Superior temporal gyrus (tissue), 1 donor: Measurements from ENCODE around the gene LCN15.
"Not testable (repeated sequence)": the region's sequence is repeated elsewhere in the genome, so short reads cannot be mapped to it uniquely, and the experiment has no call there.

Source experiments
- DNase-seq: peaks from one replicate; pipeline ENCODE4 v3.0.0-alpha.2; 2016; ENCODE audit errors: extremely low spot score

The LCN15 gene

DNA sequence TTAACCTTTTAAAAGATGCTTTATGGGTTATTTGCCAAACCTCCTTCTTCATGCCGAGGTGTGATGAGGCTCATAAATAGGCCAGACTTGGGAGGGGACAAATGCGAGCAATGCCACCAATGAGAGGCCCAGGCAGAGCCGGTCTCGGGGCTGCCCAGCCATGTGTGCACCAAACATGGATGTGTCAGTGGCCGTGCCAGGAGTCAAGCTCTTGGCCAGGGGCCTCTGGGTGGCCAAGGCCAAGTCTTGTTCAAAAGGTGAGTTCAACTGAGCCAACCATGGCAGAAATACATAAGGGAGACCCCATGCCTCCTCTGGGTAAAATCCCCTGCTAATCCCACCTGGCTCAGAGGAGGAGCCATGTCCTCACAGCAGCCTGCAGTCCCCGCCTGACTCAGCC lies 10.9 kb upstream of the LCN15 start:
- no peak for DNase-seq

DNA sequence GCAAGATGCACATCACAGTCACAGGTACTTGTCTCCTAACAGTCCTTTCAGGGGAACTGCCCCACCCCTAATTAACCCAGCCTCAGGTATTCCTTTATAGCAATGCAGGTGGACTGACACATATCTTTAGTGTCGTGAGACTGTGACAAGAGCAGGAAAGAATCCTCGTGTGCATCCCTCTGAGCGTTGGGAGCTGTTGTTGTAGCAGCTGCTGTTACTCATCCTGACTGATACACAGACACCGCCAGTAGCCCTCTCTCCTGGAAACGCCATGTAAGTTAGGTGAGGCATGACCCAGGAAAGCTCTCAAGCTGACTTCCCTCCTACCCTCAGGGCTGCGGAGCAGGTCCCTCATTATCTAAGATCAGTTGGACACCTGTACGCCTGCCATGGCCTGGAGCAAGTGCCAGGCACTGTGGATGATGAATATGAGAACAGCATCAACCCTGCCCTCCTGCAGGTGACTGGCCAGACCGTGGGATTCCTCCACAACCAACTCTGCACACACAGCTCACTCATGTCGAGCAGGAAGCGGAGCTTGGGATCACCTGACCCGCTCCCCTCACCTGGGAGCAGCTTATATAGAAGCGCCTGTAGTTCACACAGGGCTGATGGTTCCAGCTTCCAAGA lies 10.2 kb upstream of the LCN15 start:
- DNase-seq = no peak

DNA sequence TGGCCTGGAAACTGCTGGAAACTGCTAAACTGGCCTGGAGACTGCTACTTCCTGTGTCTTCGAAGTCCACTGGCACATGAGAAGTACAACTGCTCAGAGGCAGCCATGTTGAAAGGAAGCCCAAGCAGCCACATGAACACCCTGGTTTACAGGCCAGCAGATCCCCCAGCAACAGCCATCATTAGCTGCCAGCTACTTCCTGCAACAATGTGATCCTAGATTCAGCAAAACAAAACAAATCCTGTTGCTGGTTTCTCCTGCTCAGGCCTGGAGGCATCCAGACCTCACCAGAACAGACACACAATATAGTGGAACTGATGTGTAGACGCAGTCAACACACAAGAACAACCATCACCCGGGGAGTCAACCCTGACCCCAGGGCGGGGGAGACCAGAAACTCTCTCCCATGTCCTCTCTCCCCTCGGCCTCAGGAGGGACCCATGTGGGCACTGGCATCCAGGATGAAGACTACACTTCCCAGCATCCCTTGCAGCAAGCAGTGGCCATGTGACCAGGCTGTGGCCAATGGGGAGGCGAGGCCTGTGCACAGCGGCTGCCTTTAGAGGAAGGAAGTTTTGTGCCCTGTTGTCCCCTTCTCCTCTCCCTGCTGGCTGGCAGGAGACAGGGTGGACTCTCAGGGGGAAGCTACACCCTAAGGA lies 9.2 kb upstream of the LCN15 start:
- DNase-seq = no peak

DNA sequence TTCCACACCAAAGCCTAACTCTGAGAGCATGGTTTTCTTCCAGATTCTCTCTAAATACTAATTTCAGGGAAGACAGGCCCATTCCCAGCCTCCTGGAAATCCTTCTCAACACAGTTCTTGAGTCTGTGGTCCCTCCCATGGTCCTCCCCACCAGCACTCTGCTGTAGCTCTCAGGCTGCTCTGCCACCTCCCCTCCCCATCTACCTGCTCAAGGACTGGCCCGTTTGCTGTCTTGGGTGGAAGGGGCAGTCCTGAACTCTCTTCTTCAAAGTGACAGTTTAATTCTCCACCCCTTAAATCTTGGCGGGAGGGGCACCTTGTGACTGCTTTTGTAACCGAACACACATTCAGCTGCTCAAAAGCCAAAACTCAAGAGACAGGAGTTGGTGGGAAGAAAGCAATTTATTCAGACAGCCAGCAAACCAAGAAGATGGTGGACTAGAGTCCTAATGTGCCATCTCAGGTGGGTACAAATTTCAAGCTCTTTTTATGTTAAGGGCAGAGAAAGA lies 7.6 kb upstream of the LCN15 start:
- DNase-seq = no peak

DNA sequence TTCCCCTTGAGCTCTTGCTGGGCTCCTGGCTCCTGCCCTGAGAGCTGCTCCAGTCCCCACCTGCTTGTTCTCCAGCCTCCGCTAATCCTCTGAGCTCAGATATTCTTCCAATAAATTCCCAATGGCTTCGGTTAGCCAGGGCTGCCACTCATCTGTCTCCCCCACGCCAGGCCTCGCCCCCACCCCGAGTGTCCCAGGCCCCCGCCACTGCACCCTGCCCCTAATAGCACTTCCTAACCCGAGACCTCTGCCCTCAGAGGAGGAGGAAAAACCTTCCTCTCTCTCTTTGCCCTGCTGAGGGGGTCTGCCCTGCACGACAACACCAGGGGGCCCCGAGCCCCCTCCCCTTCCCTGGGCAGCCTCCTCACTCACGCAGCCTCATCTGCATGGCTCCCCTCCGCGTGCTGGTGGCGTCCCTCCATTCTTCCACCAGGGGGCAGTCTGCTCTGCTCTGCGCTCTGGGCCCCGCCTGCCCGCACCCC lies 5.4 kb upstream of the LCN15 start:
- no peak for DNase-seq

DNA sequence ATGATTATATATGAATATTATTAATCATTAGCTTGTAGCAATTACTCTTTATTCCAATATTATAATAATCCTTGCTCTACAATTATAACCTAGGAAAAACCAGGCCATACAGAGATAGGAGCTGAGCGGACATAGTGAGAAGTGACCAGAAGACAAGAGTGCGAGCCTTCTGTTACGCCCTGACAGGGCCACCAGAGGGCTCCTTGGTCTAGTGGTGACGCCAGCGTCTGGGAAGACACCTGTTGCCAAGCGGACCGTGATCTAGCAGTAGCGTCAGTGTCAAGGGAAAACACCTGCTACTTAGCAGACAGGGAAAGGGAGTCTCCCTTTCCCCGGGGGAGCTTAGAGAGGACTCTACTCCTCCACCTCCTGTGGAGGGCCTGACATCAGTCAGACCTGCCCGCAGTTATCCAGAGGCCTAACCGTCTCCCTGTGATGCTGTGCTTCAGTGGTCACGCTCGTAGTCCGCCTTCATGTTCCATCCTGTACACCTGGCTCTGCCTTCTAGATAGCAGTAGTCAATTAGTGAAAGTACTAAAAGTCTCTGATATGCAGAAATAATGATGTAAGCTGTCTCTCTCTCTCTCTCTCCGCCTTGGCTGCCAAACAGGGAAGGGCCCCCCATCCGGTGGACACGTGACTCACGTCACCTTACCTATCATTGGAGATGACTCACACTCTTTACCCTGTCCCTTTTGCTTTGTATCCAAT lies 2.2 kb upstream of the LCN15 start:
- peak; percentile 59 for DNase-seq

DNA sequence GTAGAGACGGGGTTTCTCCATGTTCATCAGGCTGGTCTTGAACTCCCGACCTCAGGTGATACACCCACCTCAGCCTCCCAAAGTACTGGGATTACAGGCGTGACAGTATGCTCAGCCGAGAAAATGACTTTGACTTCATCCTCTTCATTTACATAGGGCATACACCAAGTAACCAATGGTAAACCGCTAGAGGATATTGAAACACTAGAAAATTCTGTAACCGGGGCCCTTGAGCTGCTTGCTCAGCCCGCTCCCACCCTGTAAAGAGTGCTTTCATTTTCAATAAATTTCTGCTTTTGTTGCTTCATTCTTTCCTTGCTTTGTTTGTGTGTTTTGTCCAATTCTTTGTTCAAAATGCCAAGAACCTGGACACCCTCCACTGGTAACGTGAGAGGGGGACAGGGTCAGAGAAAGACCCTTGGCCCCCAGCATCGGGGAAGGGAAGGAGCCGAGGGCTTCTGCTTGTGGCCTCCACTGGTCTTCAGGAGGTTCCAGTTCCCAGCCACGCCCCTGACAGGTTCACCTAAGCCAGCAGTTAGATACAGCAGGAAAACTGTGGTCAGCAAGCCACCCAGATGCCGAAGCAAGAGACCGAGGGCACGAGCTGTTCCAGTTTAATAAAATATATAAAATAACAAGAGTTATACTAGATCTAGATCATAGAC lies 1.6 kb upstream of the LCN15 start:
- not testable (repeated sequence) for DNase-seq

DNA sequence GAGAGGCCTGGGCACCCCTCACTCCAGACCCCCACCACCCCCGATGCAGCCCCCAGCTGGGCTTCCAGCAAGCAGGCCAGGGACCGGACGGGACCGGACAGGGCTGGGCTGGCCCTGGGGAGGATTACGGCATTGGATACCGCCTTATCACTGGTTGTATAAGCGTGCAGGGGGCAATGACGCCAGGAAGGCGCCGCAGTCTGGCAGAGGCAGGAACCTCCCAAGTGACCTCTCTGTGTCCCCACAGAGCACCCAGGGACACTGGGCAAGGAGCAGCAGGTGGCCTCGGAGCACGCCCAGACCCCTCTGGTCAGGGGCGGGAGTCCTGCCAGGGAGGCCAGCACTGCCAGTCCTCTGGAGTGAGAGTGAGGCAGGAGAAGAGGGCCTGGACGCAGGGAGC lies 723 bp upstream of the LCN15 start:
- DNase-seq = no peak

DNA sequence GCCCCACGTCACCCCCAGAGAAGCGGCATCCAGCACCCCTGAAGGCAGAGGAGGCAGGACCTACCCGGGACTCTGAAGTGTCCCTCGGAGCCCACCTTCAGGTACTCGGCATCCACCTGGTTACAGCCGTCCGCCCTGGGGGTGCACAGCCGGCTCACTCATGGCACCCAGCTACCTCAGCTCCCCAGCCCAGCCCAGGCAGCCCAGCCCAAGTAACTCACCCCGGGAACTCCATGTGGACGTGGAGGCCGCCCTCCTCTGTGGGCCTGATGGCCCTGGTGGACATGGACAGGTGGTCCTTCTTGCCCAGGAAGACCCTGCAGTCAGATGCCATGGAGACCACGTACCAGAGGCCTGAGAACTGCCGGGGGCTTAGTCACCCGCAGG lies 676 bp downstream of the LCN15 start:
- no peak for DNase-seq

DNA sequence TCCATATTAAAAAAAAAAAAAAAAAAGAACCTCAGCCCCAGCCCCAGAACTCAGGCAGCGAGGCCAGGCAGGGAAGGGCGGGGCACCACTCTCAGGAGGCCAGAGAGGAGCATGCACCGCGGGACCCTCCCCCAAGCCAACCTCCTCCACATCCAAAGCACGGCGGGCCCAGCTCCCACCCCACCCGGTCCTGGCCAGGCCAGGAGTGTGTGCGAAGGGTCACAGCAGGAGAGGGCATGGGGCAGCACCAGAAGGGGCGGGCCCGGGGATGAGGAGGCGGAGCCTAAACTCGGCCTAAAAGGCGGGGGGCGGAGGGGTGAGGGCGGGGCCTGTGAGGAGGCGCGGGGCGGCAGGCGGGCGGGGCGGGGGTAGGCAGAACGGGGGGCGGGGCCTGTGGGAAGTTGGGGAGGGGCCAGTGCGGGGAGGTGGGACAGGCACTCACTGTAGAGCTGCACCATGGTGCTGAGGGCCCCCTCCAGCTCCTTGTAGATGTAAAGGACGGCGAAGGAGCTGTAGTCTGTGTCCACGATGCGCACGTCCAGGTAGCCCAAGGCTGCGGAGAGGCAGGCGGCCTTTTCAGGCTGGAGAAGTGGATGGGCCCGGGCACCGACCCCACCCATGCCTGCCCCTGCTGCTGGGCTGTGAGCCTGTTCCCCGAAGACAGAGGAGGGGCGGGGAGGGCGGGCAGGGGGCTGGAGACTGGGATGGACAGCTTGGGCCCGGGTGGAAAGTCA lies 1.2 kb downstream of the LCN15 start:
- no peak for DNase-seq

DNA sequence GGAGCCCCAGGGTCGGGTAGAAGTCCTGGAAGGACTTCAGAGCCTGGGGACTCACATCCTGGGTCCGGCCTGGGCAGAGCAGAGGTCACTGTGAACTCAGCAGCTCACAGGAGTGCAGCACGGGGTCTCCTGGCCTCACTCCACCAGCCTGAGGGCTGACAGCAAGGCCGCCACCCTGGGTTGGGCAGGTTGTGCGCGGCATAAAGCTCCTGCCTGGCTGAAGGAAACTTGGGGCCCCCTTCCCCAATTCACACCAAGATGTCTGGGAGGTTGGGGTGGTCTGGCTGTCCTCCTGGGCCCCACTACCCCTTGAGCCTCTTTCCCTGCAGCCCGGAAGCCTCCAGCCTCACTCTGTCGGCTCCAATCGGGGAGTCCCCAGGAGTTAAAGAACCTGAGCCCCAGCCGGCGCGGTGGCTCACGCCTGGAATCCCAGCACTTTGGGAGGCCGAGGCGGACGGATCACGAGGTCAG lies 2.1 kb downstream of the LCN15 start:
- no peak for DNase-seq

DNA sequence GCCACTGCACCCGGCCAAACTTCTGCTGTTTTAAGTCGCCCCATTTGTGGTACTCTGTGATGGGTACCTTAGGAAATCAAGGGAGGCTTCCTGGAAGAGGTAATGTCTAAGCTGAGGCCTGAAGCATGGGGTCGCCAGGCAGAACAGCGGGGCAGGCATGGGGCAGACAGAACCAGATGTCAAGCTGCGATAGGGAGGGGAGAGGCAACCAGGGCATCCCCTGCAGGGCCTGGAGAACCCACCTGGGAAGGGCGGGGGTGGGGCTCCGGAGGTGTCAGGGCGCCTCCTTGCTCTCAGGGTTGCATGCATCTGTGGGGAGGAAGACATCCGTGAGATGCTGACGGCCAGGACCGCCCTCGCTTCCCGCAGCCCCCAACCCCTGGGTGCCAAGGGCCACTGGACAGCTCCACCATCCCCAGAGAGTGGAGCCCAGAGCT lies 2.8 kb downstream of the LCN15 start:
- no peak for DNase-seq

DNA sequence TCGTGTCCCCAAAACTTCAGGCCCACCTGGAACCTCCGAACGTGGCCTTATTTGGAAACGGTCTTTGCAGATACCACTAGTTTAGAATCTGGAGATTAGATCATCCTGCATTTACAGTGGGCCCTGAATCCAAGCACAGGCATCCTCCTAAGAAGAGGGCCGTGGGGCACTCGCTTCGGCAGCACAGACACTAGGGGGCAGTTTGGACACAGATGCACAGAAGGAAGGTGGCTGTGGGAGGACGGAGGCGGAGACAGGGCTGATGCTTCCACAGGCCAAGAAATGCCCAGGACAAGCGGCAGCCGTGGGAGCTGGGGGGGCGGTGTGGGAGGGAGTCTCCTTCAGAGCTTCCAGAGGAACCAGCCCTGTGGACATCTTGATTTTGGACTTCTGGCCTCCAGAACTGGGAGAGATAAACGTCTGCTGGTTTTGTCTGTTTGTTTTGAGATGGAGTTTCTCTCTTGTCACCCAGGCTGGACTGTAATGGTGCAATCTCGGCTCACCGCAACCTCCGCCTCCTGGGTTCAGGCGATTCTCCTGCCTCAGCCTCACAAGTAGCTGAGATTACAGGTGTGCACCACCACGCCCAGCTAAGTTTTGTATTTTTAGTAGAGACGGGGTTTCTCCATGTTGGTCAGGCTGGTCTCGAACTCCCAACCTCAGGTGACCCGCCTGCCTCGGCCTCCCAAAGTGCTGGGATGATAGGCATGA lies 3.3 kb downstream of the LCN15 start:
- DNase-seq = peak; percentile 73

DNA sequence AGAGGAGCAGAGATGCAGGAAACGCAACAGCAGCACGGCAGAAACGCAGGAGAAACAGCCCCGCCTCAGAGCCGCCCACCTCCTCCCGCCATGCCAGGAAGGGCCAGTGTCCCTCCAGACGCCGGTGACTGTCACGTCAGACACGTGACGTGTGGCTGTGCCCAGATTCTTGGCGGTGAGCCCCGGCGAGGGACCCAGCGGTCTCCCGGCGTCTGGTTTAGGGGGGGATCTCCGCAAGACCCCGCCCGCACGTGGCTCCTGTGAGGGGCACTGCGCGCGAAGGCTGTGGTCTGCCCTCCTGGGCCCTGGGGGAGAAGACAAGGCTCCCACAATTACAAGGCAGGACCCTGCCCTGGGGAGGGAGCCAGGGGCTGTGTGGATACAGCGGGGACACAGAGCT lies 3.9 kb downstream of the LCN15 start:
- DNase-seq = no peak

DNA sequence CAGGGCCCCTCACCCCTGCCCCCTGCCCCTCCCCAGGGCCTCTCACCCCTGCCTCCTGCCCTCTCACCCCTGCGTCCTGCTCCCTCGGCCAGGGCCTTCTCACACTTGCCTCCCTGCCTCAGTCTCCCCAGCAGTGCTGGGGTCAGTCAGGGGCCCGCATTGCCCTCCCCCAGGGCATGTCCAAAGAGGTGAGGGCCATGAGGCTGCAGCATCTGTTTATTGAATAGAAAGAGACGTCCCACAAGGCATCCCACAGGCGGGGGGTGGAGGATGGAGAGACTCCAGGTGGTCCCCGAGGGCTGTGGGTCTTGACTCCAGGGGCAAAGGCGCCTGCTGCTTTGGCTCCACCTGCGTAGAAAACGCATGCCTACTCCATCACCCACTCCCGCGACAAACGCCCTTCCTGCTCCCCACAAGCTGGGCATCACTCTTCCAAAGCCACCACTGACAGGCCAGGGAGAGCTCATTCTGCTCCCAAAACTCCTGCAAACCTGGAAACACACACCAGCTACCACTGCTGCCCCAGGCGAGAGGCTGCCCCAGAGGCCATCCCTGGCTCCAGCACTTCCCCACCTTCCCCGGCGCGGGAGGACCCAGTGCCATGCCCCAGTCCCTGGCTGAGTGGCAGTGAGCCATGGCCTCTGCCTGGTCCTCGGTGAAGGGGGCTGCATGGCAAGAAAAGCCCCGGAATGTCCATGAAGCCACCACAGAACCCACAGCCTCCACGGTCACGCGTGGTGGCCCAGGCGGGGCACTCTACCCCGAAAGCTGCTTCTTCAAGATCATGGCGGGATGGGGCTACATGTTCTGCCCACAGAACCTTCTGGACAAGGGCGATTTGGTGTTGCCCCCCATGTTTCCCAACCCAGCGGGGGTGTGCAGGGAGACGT lies 4.6 kb downstream of the LCN15 start:
- DNase-seq = no peak

DNA sequence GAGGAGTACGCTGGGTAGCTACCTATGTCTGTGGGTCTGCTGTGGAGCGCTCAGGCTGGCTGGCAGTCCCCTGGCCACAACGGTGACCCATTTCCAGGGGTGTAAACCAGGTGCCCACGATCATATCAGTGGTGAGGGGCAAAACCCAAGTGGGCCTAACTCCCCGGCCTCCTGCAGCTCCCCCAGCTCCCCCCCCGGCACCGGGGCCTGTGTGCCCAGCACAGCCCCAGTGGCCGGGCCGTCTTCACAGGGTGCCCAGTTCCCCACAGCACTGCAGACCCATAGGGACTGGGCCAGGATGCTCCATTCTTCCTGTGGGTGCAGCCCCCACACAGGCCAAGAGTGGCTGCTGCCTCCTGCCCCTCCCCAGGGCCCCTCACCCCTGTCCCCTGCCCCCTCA lies 5.3 kb downstream of the LCN15 start:
- DNase-seq = no peak

DNA sequence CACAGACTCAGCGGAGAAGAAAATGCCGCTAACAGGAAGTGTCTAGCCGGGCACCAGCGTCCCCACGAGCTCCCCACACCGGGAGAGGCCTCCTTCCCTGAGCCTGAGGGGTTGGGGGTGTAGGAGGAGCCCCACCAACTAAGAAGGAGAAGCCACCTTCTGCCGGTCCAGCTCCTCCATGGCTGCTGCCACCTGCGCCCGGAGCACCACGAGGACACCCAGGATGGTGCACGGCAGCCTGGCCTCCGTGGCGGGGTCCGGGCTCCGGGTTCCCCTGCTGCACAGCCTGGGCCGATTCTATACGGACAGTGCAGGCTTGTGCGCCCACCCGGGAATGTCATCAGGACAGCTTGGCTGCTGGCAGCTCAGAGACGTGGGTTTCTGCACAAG lies 6.6 kb downstream of the LCN15 start:
- no peak for DNase-seq

DNA sequence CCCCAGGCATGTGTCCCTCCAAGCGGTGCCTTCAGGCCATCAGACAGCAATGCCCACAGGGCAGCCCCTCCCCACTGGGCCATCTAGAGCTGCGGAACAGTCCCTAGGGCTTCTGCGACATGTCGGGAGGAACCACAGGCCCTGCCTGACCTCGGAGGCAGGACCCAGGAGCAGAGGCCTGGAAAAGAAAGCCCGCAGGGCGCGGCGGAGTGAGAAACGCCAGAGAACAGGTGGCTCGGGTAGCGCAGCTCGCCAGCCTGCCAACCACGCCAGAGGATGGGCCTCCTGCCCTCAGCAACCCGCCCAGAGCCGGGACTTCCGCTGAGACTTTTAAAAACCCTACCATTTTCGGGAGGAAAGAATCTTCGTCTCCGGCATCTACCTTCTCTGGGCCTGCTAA lies 7.0 kb downstream of the LCN15 start:
- DNase-seq = no peak

DNA sequence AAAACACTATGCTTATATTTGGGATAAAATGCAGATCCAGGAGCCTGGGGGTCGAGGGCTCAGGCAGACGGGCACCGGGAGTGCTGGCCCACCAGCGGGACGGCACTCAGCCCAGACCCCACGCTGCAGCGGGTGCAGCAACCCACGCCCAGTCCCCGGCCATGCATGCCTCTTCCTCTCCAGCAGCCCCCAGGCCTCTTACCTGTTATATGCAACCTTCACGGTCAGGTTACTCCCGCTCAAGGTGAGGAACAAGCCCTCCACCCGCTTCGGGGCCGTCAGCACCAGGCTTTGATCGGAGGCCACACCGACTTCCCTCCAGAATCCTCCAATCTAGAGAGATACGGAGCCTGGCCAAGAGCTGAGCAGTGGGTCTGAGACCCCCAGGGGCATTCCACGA lies 7.5 kb downstream of the LCN15 start:
- DNase-seq = no peak

DNA sequence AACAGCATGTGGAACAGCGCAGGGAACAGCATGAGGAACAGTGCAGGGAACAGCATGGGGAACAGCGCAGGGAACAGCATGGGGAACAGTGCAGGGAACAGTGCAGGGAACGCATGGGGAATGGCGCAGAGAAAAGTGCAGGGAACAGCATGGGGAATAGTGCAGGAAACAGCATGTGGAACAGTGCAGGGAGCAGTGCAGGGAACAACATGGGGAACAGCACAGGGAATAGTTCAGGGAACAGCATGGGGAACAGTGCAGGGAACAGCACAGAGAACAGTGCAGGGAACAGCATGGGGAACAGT lies 8.2 kb downstream of the LCN15 start:
- no peak for DNase-seq
